H1 (cell line): ENCODE data around the gene POLD1.

Source experiments
- EP300 ChIP-seq, 2 experiments: IDR thresholded peaks; 1 replicate in 1 of 2; 2 replicates in 1 of 2; pipeline ENCODE4 v1.6.1; 2011 to 2012; ENCODE audit warnings: low read depth in 2 of 2, low read length in 2 of 2, mild to moderate bottlenecking in 2 of 2, borderline replicate concordance in 1 of 2, inconsistent platforms in 1 of 2, moderate library complexity in 1 of 2
- RAD21 ChIP-seq, 2 experiments: IDR thresholded peaks in 1 of 2; conservative IDR thresholded peaks in 1 of 2; 2 replicates each; pipeline ENCODE4 v1.6.1; 2011; ENCODE audit warnings: low read depth in 2 of 2, low read length in 2 of 2, improper control_type of control experiment in 1 of 2, inconsistent platforms in 1 of 2, mild to moderate bottlenecking in 1 of 2, moderate library complexity in 1 of 2
- TEAD4 ChIP-seq: IDR thresholded peaks from 2 replicates; pipeline ENCODE4 v1.6.1; 2012; ENCODE audit warnings: low read depth, low read length, inconsistent platforms, mixed read lengths
- TF ChIP-seq, protein P1 (sequence below), 3 experiments: IDR thresholded peaks; 1 replicate in 2 of 3; 2 replicates in 1 of 3; pipeline versions ENCODE4 v1.5.1 to v1.6.1; 2011; ENCODE audit warnings: low read length in 3 of 3, mild to moderate bottlenecking in 3 of 3, inconsistent platforms in 2 of 3, low read depth in 1 of 3, moderate library complexity in 1 of 3; ENCODE audit not compliant: insufficient read depth in 1 of 3; ENCODE audit errors: control extremely low read depth in 1 of 3
- TF ChIP-seq, protein P2 (sequence below): IDR thresholded peaks from 2 replicates; pipeline ENCODE4 v1.6.1; 2011; ENCODE audit warnings: low read depth, mild to moderate bottlenecking, low read length; ENCODE audit not compliant: insufficient read depth

DNA sequence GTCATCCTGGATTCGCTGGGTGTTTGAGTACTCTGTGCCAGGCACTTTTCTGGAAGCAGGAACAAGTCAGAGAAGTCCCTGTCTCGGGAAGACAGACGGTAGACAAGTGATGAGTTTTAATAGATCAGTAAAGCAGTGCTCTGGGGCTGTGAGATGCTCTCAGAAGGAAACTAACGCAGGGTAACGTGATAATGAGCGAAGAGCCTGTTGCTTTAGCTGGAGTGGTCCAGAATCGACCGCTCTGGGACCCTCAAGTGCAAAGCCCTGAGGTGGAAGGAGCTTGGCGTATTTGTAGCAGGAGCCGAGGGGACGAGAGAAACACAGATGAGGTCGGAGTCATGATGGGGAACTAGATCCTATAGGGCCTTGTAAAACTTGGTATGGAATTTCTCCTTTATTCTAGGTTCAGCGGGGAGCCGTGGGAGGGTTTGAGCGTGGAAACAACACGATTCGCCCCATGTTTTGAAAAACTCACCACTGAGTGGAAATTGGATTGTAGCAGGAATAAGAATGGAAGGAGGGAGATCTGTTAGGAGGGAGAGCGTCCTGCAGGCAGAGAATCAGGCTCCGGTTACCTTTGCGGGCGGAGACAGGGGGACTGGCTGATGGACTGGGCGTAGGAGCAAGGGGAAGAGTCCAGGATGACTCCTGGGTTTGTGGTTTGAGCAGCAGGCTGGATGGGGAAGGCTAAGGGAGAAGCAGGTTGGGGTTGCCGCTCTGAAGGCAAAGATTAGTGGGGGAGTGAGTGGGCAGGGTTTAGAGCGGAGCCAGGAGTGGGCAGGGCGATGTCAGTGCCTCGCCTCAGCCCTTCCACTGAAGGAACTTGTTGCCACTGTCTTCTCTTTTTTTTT lies 763 bp downstream of the POLD1 start:
- TF ChIP-seq RAD21 (IDR thresholded peaks at IDR 0.05 in 1 of 2, conservative IDR thresholded peaks at IDR 0.05 in 1 of 2; ENCODE audit: low read depth in 2 of 2, low read length in 2 of 2) (no peak), EP300 (IDR thresholded peaks at IDR 0.05; ENCODE audit: borderline replicate concordance in 1 of 2, low read depth in 2 of 2, low read length in 2 of 2) (no peak), TEAD4 (no peak)
- TF ChIP-seq, protein P1, sequence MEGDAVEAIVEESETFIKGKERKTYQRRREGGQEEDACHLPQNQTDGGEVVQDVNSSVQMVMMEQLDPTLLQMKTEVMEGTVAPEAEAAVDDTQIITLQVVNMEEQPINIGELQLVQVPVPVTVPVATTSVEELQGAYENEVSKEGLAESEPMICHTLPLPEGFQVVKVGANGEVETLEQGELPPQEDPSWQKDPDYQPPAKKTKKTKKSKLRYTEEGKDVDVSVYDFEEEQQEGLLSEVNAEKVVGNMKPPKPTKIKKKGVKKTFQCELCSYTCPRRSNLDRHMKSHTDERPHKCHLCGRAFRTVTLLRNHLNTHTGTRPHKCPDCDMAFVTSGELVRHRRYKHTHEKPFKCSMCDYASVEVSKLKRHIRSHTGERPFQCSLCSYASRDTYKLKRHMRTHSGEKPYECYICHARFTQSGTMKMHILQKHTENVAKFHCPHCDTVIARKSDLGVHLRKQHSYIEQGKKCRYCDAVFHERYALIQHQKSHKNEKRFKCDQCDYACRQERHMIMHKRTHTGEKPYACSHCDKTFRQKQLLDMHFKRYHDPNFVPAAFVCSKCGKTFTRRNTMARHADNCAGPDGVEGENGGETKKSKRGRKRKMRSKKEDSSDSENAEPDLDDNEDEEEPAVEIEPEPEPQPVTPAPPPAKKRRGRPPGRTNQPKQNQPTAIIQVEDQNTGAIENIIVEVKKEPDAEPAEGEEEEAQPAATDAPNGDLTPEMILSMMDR (IDR thresholded peaks at IDR 0.05; ENCODE audit: control extremely low read depth in 1 of 3, insufficient read depth in 1 of 3, low read depth in 1 of 3, low read length in 3 of 3): no peak
- TF ChIP-seq, protein P2, sequence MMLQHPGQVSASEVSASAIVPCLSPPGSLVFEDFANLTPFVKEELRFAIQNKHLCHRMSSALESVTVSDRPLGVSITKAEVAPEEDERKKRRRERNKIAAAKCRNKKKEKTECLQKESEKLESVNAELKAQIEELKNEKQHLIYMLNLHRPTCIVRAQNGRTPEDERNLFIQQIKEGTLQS: no peak
